Liver (tissue), 3 donors: ENCODE results near the gene AMZ1.

Experiments used
- RAD21 ChIP-seq, 2 donors: IDR thresholded peaks; 2 replicates each; pipeline ENCODE4 v1.6.1; 2016; ENCODE audit warnings: antibody characterized with exemption in 2 of 2, mild to moderate bottlenecking in 2 of 2
- TAF1 ChIP-seq: conservative IDR thresholded peaks from 2 replicates; pipeline ENCODE4 v1.6.1; 2016; ENCODE audit warnings: antibody characterized with exemption, mild to moderate bottlenecking
- TF ChIP-seq, protein P1 (sequence below): fragments of 150-350 bp; IDR thresholded peaks from 2 replicates; pipeline ENCODE4 v1.5.1; 2017; ENCODE audit warnings: improper control_type of control experiment, low read depth, low read length; ENCODE audit not compliant: missing input control
- TF ChIP-seq, protein P2 (sequence below): IDR thresholded peaks from 2 replicates; pipeline ENCODE4 v1.6.1; 2016; ENCODE audit warnings: antibody characterized with exemption
- donor health status: healthy.
- donor health status: healthy.

DNA sequence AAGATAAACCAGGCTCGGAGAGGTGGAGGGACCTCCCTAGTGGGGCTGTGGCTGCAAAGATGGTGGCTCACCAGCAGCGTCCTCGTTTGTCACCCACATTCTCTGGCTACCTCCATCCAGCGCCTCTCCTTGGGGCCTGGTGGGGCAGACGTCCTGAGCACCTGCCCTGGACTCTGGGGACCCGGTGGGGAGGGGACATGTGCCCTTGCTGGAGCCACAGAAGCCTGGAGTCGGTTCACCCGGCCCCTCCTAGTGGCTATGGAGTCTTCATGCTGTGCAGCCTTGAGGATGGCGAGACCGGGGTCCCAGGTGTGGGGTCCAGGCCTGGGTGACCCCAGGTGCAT lies 41.7 kb upstream of the AMZ1 start:
- TF ChIP-seq, protein P1, sequence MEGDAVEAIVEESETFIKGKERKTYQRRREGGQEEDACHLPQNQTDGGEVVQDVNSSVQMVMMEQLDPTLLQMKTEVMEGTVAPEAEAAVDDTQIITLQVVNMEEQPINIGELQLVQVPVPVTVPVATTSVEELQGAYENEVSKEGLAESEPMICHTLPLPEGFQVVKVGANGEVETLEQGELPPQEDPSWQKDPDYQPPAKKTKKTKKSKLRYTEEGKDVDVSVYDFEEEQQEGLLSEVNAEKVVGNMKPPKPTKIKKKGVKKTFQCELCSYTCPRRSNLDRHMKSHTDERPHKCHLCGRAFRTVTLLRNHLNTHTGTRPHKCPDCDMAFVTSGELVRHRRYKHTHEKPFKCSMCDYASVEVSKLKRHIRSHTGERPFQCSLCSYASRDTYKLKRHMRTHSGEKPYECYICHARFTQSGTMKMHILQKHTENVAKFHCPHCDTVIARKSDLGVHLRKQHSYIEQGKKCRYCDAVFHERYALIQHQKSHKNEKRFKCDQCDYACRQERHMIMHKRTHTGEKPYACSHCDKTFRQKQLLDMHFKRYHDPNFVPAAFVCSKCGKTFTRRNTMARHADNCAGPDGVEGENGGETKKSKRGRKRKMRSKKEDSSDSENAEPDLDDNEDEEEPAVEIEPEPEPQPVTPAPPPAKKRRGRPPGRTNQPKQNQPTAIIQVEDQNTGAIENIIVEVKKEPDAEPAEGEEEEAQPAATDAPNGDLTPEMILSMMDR = no peak
- no peak for TF ChIP-seq RAD21 (IDR thresholded peaks at IDR 0.05)
- TF ChIP-seq, protein P2, sequence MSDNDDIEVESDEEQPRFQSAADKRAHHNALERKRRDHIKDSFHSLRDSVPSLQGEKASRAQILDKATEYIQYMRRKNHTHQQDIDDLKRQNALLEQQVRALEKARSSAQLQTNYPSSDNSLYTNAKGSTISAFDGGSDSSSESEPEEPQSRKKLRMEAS = no peak
- no peak for TF ChIP-seq TAF1
